Tibial nerve (tissue), 4 donors: ENCODE measurements around the gene GMDS.

ENCODE experiments used
- EP300 ChIP-seq, 2 donors: sonication (generic); formaldehyde crosslinking; IDR thresholded peaks; one replicate each; pipeline ENCODE4 v1.6.1; 2017; ENCODE audit warnings: antibody characterized with exemption in 2 of 2, mild to moderate bottlenecking in 1 of 2
- POLR2A ChIP-seq, 2 donors: fragments of 450-650 bp; IDR thresholded peaks; one replicate each; pipeline ENCODE4 v1.6.1; 2017; ENCODE audit warnings: antibody characterized with exemption in 2 of 2, mild to moderate bottlenecking in 2 of 2, moderate library complexity in 2 of 2
- TF ChIP-seq, protein P1 (sequence below), 5 experiments: fragments of 200-600 bp in 3 of 5; fragments of 450-650 bp in 2 of 5; sonication (generic) in 3 of 5; IDR thresholded peaks; one replicate each; pipeline ENCODE4 v1.5.1; 2016 to 2019; ENCODE audit warnings: antibody characterized with exemption in 5 of 5, mild to moderate bottlenecking in 3 of 5, moderate library complexity in 2 of 5

DNA sequence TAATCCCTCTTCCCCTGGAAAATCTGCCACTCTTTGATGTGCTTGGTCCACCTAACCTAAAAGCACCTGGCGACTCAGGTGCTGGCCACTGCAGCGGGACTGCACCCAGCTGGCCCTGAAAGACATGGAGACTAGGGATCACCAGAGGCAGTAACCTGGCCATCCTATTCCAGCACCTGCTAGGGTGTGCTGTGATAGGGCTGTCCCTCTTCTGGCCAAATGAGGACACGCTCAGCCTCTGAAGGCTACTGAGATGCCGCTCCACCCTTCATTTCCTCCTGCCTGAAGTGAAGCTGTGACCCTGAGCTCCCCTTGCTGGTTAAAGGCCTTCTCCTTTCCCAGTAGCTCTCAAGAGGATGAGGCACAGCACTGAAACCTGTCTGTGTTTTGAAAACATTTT, 611.3 kb downstream of the GMDS start:
- TF ChIP-seq, protein P1, sequence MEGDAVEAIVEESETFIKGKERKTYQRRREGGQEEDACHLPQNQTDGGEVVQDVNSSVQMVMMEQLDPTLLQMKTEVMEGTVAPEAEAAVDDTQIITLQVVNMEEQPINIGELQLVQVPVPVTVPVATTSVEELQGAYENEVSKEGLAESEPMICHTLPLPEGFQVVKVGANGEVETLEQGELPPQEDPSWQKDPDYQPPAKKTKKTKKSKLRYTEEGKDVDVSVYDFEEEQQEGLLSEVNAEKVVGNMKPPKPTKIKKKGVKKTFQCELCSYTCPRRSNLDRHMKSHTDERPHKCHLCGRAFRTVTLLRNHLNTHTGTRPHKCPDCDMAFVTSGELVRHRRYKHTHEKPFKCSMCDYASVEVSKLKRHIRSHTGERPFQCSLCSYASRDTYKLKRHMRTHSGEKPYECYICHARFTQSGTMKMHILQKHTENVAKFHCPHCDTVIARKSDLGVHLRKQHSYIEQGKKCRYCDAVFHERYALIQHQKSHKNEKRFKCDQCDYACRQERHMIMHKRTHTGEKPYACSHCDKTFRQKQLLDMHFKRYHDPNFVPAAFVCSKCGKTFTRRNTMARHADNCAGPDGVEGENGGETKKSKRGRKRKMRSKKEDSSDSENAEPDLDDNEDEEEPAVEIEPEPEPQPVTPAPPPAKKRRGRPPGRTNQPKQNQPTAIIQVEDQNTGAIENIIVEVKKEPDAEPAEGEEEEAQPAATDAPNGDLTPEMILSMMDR (IDR thresholded peaks at IDR 0.05) = no peak
- TF ChIP-seq EP300 (IDR thresholded peaks at IDR 0.05) = no peak
- TF ChIP-seq POLR2A (IDR thresholded peaks at IDR 0.05) = no peak
